A549 (cell line): Measurements from ENCODE around the gene C3orf62. TPM values are rescaled to one million over a fixed set of nuclear protein-coding genes. Genes with fewer than 3 reads are reported as not detected.

Experiments used
- ATAC-seq, 2 experiments: fragments of 200-7000 bp in 1 of 2; fragments of >200 bp in 1 of 2; cut with Nextera tagmentation in 1 of 2; cut with Tn5 transposase in 1 of 2; 3 replicates each; pipeline versions ENCODE4 v1.8.0 to v1.9.1; 2018 to 2020; ENCODE audit warnings: mild to moderate bottlenecking in 1 of 2, moderate library complexity in 1 of 2
- CTCF ChIA-PET: fragments of 300-600 bp; sonication (Branson Sonifier 250); formaldehyde crosslinking; extraction: SDS; loops from one replicate; lab custom pipeline; 2021; ENCODE audit warnings: antibody characterized with exemption, inconsistent platforms; lab: Yijun Ruan, JAX
- POLR2A ChIA-PET: fragments of 350-600 bp; formaldehyde crosslinking; extraction: SDS; loops from one replicate; lab custom pipeline; 2021; ENCODE audit warnings: antibody characterized with exemption, inconsistent platforms; lab: Yijun Ruan, JAX
- DNase-seq, 2 experiments: peaks; one replicate each; pipeline versions ENCODE4 v3.0.0 to v3.0.0-alpha.2; 2011 to 2016; ENCODE audit warnings: low read depth in 1 of 2, low spot score in 1 of 2
- FAIRE-seq: peaks from 2 replicates; lab custom pipeline; 2011; peaks lifted over from hg19 to GRCh38; lab: Jason Lieb, UNC
- H3K27ac ChIP-seq, 2 experiments: fragments of >200 bp; sonication (Bioruptor Twin); formaldehyde crosslinking; 3 replicates each; pipeline ENCODE4 v1.5.1; 2016 to 2017
- H3K4me1 ChIP-seq: fragments of >200 bp; sonication (Bioruptor Twin); formaldehyde crosslinking; 3 replicates; pipeline ENCODE4 v1.6.1; 2016
- H3K4me2 ChIP-seq: fragments of >200 bp; sonication (Bioruptor Twin); formaldehyde crosslinking; 3 replicates; pipeline ENCODE4 v1.6.1; 2016
- H3K4me3 ChIP-seq: fragments of >200 bp; sonication (Bioruptor Twin); formaldehyde crosslinking; 3 replicates; pipeline ENCODE4 v1.5.1; 2016
- H3K9me3 ChIP-seq: fragments of >200 bp; sonication (Bioruptor Twin); formaldehyde crosslinking; 3 replicates; pipeline ENCODE4 v1.6.1; 2016
- ATOH8 ChIP-seq: fragments of 250-450 bp; sonication (Bioruptor Pico); IDR thresholded peaks from 2 replicates; pipeline ENCODE4 v1.5.0; 2020; ENCODE audit warnings: low read depth, mild to moderate bottlenecking, moderate library complexity
- BCL3 ChIP-seq: fragments of >200 bp; sonication (Bioruptor Twin); formaldehyde crosslinking; IDR thresholded peaks from 3 replicates; pipeline ENCODE4 v1.6.1; 2016
- ESRRA ChIP-seq: fragments of 150-350 bp; IDR thresholded peaks from 2 replicates; pipeline ENCODE4 v1.6.1; 2014; ENCODE audit warnings: mild to moderate bottlenecking, low read length, borderline replicate concordance
- FOXS1 ChIP-seq: fragments of 250-450 bp; sonication (Bioruptor Pico); IDR thresholded peaks from 2 replicates; pipeline ENCODE4 v1.5.0; 2020; ENCODE audit warnings: mild to moderate bottlenecking, moderate library complexity
- HES2 ChIP-seq: fragments of >200 bp; sonication (Bioruptor Twin); formaldehyde crosslinking; IDR thresholded peaks from 2 replicates; pipeline ENCODE4 v1.6.1; 2016
- HOXB5 ChIP-seq: fragments of 250-450 bp; sonication (Bioruptor Pico); IDR thresholded peaks from 2 replicates; pipeline ENCODE4 v1.5.0; 2020; ENCODE audit warnings: mild to moderate bottlenecking, moderate library complexity
- JUN ChIP-seq, 2 experiments: fragments of >200 bp; sonication (Bioruptor Twin); formaldehyde crosslinking; IDR thresholded peaks; 2 replicates in 1 of 2; 3 replicates in 1 of 2; pipeline ENCODE4 v1.6.1; 2016 to 2017
- MAFK ChIP-seq: fragments of 450-650 bp; IDR thresholded peaks from 2 replicates; pipeline ENCODE4 v1.6.1; 2014; ENCODE audit not compliant: partially characterized antibody
- MAX ChIP-seq: IDR thresholded peaks from 2 replicates; pipeline ENCODE4 v1.6.1; 2012
- MAZ ChIP-seq: fragments of 150-350 bp; IDR thresholded peaks from 2 replicates; pipeline ENCODE4 v1.6.1; 2014; ENCODE audit warnings: antibody characterized with exemption, low read depth, low read length, borderline replicate concordance
- NFE2L2 ChIP-seq: fragments of 150-350 bp; conservative IDR thresholded peaks from 2 replicates; pipeline ENCODE4 v1.6.1; 2014; ENCODE audit warnings: low read length
- PBX3 ChIP-seq: IDR thresholded peaks from 2 replicates; pipeline ENCODE4 v1.6.1; 2012
- PHF8 ChIP-seq: fragments of 200-600 bp; sonication (generic); IDR thresholded peaks from 2 replicates; pipeline ENCODE4 v1.6.1; 2016; ENCODE audit warnings: low read depth, mild to moderate bottlenecking, antibody characterized with exemption, moderate library complexity, borderline replicate concordance
- POLR2A ChIP-seq: IDR thresholded peaks from 2 replicates; pipeline ENCODE4 v1.6.1; 2012; ENCODE audit warnings: mild to moderate bottlenecking, low read length
- RAD21 ChIP-seq, 2 experiments: fragments of >200 bp in 1 of 2; sonication (Bioruptor Twin) in 1 of 2; formaldehyde crosslinking in 1 of 2; IDR thresholded peaks in 1 of 2; conservative IDR thresholded peaks in 1 of 2; 2 replicates in 1 of 2; 3 replicates in 1 of 2; pipeline ENCODE4 v1.6.1; 2012 to 2018; ENCODE audit warnings: inconsistent platforms in 1 of 2
- RCOR1 ChIP-seq: fragments of 150-350 bp; IDR thresholded peaks from 2 replicates; pipeline ENCODE4 v1.6.1; 2014; ENCODE audit warnings: antibody characterized with exemption, low read length, low read depth
- RNF2 ChIP-seq: fragments of 200-600 bp; sonication (generic); IDR thresholded peaks from 2 replicates; pipeline ENCODE4 v1.6.1; 2016; ENCODE audit warnings: low read depth, mild to moderate bottlenecking, antibody characterized with exemption, moderate library complexity, borderline replicate concordance
- ZC3H11A ChIP-seq: fragments of 450-650 bp; IDR thresholded peaks from 2 replicates; pipeline ENCODE4 v1.6.1; 2014; ENCODE audit warnings: antibody characterized with exemption, mild to moderate bottlenecking
- ZFP36 ChIP-seq: fragments of 450-650 bp; IDR thresholded peaks from 2 replicates; pipeline ENCODE4 v1.6.1; 2014; ENCODE audit warnings: borderline replicate concordance; ENCODE audit not compliant: partially characterized antibody
- ZSCAN20 ChIP-seq: fragments of 250-450 bp; sonication (Bioruptor Pico); IDR thresholded peaks from 2 replicates; pipeline ENCODE4 v1.8.0; 2022; ENCODE audit warnings: mild to moderate bottlenecking, moderate library complexity
- WGBS: methylation state at CpG from one replicate; pipeline ENCODE4 v1.1.6; 2017; ENCODE audit errors: missing lambda C conversion rate; 5-methylcytosine and 5-hydroxymethylcytosine counted together
- polyA plus RNA-seq, 4 experiments: library from polyadenylated mRNA; depleted of rRNA in 3 of 4; stranded (reverse); fragments of >200 nt; fragmentation: RNase III in 1 of 4; extraction: RNeasy Plus Mini Kit Qiagen cat#74134 plus additional on column Dnase treatment in 1 of 4; gene quantifications; 2 replicates in 3 of 4; 3 replicates in 1 of 4; pipeline ENCODE4 v1.2.3, GENCODE V29; 2011 to 2017

C3orf62 gene
- polyA plus RNA-seq, 2 of the 4 experiments (the other 2 are of a cell fraction), result 1.5 to 2.0 TPM

GRCh38 chr3:49324768-49325167, 47.7 kb upstream of the C3orf62 start:
- ATAC-seq, result no peak
- no peak for DNase-seq
- ChIA-PET CTCF (interaction anchor here (0.8 kb wide), 1 partner anchor 191 kb away, joined by 3 read pairs; no protein-coding TSS in a partner anchor), POLR2A (no interaction called here)
- H3K4me2 ChIP-seq, result no peak overlapping the region
- H3K4me3 ChIP-seq, result no peak overlapping the region
- 100% methylated on average over 7 of the region's 7 CpGs for WGBS
- no peaks in the 10 kb centered on the region for H3K4me1 ChIP-seq
- H3K27ac ChIP-seq, result no peak overlapping the region
- no peaks in the 10 kb centered on the region for H3K9me3 ChIP-seq
- FAIRE-seq, result no peak
- TF ChIP-seq MAFK (no peak), NFE2L2 (no peak), MAZ (no peak), ZC3H11A (no peak), ESRRA (no peak), HES2 (no peak), BCL3 (no peak), HOXB5 (CRISPR knock-in tag) (no peak), ATOH8 (no peak)

GRCh38 chr3:49316696-49317457, 39.8 kb upstream of the C3orf62 start:
- no peak for ATAC-seq
- no peak for DNase-seq
- H3K4me3 ChIP-seq, result no peak overlapping the region
- no peak overlapping the region for H3K4me2 ChIP-seq
- no peak overlapping the region for H3K27ac ChIP-seq
- TF ChIP-seq PBX3, result no peak
- TF ChIP-seq FOXS1 (CRISPR knock-in tag), result no peak
- no peak for TF ChIP-seq ZSCAN20 (CRISPR knock-in tag)
- TF ChIP-seq RNF2, result no peak
- no peak for TF ChIP-seq JUN (IDR thresholded peaks at IDR 0.05)
- no peak for TF ChIP-seq ATOH8
- no peak for TF ChIP-seq PHF8
- no peak for TF ChIP-seq RAD21 (conservative IDR thresholded peaks at IDR 0.05 in 1 of 2, IDR thresholded peaks at IDR 0.05 in 1 of 2)
- no peak for TF ChIP-seq MAX
- TF ChIP-seq POLR2A, result no peak
- no peak for TF ChIP-seq RCOR1
- TF ChIP-seq ZFP36, result no peak
- CTCF ChIA-PET, result interaction anchor here (0.6 to 1.9 kb wide), 4 partner anchors 10 to 211 kb away, joined by 3 to 6 read pairs (median 4); no protein-coding TSS in a partner anchor
- no peak for FAIRE-seq
- WGBS, result 98% methylated on average over 14 of the region's 16 CpGs
- POLR2A ChIA-PET, result no interaction called here
- H3K9me3 ChIP-seq, result no peaks in the 10 kb centered on the region
- no peaks in the 10 kb centered on the region for H3K4me1 ChIP-seq
